ENCODE results near the gene TMIGD1.

The TMIGD1 gene, protein sequence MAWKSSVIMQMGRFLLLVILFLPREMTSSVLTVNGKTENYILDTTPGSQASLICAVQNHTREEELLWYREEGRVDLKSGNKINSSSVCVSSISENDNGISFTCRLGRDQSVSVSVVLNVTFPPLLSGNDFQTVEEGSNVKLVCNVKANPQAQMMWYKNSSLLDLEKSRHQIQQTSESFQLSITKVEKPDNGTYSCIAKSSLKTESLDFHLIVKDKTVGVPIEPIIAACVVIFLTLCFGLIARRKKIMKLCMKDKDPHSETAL

DNA sequence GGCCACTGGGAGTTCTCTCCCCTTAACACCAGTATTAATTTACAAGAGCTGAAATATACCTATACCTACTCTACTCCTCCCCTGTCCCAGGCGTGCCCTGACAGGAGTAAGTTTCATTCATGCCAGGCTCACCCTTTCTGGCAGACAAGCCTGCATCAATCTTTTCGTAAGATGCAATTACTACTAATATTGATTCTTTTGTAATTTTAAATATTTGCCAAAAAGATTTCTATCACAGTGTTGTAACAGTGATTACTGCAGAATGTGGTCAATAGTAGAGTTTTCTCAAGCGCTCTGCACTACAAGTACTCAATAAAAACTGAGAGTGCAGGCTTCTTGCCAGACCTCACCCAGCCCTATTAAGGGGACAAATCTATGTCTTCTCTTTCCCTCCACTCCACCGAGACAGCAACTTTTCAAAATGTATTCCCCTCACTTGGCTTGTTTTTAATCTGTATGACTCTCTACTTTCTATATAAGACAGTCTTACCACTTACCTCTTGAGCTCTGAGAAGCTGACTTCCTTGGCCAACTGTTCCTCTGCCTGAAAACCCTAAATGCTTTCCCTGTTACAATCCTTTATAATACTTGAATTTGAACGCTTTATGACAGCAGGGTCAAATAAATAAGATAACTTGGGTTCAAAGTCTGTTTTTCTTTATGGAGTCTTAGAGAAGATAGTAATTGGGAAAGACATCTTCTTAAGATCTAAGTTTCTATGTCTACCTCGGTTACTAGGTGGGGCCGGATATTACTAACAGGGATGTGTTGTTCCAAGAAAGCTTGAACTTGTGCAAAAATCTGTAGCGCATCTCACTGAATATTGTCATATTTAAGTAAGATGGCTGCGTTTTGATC lies at the start of gene TMIGD1:
Gene TMIGD1, minus strand, starts transcription at position 555 of the 858 bp plus-strand sequence. CDS start 1,924 bp downstream, outside the sequence.
- DNase-seq (ENCODE audit: low spot score) = no peak

DNA sequence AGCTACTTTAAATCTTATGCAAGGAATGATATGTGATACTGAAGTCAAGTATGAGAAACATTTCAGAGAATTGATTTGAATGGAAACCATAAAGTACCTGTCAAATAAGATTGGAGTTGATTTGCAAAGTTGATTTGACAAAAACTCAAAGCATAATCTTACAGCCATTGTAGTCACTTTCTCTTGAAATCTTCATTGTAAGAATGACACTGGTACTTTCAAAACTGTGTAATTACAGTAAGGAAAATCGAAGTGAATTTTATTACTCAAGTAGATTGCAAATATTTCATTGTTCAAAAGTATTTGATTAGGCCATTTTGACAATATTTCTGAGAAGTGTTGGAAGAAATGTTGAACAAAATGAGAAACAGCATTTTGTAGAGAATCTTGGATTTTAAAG lies 48.5 kb upstream of the TMIGD1 start:
- DNase-seq (ENCODE audit: low spot score) = no peak

DNA sequence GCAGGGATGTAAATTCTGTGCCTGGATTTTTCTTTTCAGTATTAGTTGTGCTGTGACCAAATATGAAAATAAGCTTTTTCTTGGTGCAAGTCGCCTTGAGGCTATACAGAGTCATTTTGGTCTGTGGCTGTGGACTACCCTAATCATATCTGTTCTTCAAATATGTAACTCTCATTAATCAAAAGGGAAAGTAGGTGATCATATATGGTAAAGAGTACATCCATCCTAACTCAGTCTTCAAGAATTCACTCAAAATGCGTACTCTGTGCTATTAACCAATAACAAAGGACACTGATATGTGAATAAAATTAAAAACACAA lies 47.4 kb upstream of the TMIGD1 start:
- DNase-seq (ENCODE audit: low spot score) = no peak

DNA sequence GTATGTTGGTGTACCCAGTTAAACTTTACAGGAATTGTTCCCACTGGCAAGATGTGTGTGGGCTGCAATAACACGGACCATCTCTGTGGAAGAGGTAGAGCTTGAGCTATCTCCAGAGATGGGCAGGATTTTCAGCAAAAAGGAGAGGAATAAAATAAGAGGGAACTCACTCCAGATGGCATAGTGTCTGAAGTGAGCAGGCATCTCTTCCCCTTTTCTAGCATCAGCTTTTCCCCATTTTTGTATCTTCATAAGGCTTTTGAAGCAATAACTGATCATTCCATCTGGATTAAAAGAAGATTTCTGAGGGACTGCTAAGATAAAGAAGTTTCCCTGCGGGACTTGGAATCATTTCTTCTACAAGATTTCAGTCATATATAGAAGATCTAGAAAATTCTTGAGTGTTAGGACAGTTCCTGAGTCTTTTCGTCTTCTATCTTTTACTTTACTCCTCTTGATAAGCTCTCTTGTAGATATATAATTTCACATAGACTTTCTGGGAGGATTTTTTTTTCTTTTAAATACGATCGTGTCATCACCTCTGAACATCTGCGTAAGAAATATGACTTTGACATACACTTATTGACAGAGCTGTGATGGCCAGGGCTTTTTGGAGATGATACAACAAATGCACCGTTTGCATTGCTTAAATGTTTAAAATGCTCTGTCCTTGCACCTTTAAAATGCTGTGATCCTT lies 46.9 kb upstream of the TMIGD1 start:
- peak; percentile 33 for DNase-seq (ENCODE audit: low spot score)

DNA sequence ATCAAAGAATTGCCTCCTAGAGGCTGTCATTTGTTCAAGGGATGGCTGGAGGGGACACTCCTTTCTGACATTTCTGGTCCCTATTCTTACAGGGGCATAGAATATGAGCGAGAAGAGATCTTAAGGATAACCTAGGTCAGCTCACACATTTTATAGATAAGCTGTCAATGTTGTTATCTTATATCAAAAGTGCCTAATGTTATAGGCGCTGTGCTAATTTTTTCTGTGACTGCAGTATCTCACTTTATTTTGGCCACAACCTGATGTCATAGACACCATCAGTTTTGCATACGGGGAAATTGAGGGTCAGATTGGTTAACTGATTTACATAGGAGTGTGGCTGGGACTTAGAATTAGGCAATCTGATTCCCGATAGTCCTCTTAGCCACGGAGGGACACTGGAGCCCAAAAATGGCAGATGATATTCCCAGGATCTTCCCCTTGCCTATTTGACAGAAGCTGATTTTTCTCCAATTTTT lies 46.1 kb upstream of the TMIGD1 start:
- peak; percentile 26 for DNase-seq (ENCODE audit: low spot score)

DNA sequence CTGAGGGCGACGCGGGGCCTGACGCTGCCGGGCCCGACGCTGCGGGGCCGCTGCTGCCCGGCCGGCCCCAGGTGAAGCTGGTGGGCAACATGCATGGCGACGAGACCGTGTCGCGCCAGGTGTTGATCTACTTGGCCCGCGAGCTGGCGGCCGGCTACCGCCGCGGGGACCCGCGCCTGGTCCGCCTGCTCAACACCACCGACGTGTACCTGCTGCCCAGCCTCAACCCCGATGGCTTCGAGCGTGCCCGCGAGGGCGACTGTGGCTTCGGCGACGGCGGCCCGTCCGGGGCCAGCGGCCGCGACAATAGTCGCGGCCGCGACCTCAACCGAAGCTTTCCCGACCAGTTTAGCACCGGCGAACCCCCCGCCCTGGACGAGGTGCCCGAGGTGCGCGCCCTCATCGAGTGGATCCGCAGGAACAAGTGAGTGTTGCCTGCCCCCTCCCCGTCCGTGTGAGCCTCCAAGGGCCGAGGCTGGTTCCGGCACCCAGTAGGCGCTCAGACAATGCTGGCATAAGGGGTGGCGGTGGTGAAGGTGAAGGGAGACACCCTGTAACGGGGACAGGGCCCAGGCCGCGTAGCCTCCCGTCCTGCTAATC lies 45.5 kb upstream of the TMIGD1 start:
- DNase-seq (ENCODE audit: low spot score) = peak; percentile 18

DNA sequence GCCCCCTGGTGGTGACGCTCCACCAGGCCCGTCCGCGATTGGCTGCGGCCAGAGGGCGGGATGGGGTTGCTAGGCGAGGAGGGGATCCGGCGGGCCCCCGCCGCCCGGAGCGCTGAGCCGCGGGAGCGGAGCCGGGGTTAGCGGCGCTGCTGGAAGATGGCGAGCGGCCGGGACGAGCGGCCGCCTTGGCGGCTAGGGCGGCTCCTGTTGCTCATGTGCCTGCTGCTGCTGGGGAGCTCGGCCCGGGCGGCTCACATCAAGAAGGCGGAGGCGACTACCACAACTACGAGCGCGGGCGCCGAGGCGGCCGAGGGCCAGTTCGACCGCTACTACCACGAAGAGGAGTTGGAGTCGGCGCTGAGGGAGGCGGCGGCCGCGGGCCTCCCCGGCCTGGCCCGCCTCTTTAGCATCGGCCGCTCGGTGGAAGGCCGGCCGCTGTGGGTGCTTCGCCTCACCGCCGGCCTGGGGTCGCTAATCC lies 45.0 kb upstream of the TMIGD1 start, which contains the start of gene CPD:
Gene CPD, plus strand, starts transcription at position 103 of the 478 bp plus-strand sequence. Its CDS starts 54 bp downstream, at position 157.
- peak; percentile 96 for DNase-seq (ENCODE audit: low spot score)

DNA sequence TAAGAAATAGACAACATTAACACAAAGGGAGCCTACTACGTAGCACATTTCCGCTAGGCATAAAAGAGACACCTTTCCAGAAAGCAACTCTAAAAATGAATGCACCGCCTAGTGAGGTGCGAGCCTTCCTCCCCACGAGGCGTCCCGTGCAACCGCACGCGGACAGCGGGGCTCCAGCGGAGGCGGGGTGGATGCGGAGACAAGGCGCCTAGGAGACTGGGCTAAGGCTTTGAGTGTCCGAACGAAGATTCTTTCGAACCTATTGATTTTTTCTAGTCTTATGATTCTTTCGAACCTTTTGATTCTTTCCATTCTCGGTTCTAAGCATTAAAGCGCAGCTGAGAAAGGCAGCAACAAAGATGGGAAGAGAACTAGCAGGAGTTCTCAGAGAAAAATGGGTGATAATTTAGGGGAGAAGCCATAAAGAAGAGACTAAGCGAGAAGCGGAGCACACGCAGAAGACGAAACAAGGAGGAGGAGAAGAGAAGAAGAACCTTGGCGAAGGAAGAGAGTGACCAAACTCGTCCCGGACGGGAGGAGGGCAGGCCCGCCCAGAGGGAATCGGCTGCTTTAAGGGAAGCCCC lies 44.5 kb upstream of the TMIGD1 start:
- peak; percentile 15 for DNase-seq (ENCODE audit: low spot score)

DNA sequence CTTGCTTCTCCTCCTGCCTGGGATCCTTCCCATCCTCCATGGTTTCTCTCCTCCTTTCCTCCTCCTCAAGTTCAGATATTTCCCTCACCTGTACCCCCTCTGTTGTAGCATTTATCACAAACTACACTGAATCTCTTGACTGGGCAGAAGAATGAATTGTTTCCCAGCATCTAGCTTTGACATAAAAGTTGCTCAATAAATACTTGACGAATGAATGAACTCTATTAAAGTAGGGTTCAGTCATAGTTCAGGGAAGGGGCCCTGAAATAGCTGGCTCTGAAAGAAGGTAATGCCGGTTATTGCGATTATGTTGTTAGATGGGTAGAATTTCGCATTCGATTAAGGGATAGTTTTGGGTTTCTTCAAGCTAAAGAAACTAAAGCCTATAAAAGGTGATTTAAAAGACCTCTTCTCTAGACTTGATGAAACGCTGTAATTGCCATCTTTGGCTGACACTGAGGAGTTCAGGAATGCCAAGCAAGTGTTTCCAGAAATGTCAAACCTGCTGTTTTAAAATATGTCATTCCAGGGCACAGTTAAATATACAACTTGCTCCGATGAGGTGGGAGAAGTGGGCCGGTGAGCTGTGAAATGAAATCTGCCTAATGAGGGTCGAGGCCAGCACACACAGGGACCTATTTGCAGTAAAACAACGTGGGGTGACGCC lies 43.9 kb upstream of the TMIGD1 start:
- DNase-seq (ENCODE audit: low spot score) = no peak

DNA sequence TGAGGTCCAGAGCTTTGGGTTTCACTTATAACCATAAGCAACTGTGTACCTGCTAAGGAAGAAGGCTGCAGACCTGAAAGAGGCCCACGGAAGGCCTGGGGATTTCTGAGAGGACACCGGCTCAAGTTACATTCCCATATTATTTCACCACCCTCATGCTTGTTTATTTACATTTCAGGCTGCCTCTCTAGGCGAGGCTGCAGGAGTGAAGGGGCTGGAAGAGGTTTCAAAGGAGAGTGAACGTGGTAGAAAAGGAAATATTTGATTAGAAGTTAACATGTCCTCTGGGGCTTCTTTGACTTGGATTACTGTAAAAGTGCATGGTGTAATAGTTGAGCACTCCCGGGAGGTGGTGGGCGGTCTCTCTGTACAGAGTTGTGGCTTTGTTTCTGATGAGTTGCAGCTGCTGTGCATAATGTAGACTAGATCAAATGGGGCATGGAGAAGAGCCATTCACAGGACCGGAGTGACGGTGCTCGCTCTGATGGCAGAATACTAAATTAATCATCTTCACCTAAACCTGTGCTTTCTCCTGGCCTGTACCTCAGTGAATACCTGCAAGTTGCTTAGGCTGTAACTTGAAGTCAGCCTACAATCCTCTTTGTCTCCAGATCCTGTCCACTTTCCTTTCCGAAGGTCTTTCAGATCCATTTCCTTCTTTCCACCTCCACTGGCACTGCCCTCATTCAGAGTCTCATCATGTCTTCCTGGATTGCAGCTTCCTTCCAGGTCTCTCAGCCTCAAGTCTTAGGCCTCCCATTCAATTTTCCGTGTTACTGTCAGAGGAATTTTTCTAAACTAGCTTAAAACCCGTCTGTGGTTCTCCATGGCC lies 43.0 kb upstream of the TMIGD1 start:
- no peak for DNase-seq (ENCODE audit: low spot score)

DNA sequence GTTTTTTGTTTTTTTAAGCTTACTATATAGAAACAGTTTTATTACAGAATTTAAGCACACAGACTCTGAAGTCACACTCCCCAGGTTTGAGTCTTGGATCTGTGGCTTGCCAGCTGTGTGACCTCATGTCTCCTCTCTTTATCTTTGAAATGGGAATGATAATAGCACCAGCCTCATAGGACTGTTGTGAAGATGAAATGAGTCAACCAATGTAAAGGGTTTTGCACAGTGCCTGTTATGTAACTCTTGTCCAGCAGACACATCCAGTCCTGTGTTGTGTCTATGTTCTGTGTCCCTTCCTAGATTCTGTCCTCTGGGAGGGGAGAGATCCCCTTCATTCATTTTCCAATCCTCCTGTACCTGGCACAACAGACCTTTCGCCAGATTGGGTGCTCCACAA lies 41.8 kb upstream of the TMIGD1 start:
- DNase-seq (ENCODE audit: low spot score) = no peak

DNA sequence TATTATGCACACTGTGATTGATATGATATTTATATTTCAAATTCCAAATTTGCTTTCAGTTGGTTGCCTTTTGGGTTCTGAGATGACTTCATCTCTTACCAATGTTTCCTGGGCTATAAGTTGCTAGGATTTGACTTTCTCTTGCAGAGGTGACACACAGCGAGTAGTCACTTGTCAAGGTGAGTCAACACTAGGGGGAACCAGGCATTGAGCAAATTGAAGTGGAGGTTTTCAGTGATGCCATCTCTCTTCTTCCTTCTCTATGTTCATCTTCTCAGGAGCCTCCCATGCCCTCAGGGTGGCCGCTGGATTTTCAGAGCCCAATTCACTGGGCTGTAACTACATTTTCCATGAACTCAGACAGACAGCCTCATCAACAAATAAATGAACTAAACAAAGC lies 38.9 kb upstream of the TMIGD1 start:
- DNase-seq (ENCODE audit: low spot score) = no peak

DNA sequence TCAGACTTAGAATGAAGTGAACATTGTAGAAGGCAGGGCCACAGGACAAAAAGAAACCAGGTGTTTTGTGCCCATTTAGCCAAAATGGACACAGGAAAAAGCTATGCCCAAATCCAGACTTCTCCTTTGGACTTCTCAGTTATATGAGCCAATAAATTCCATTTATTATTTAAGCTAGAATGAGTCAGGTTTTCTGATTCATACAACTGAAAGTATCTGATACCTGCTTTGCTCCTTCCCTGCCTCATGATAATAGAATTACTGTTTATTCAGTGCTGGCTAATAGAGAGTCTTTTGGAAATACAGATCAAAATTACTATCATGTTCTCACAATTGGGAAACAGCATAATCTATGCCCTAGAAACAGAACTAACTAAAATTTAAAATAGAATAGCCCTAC lies 36.1 kb upstream of the TMIGD1 start:
- no peak for DNase-seq (ENCODE audit: low spot score)

DNA sequence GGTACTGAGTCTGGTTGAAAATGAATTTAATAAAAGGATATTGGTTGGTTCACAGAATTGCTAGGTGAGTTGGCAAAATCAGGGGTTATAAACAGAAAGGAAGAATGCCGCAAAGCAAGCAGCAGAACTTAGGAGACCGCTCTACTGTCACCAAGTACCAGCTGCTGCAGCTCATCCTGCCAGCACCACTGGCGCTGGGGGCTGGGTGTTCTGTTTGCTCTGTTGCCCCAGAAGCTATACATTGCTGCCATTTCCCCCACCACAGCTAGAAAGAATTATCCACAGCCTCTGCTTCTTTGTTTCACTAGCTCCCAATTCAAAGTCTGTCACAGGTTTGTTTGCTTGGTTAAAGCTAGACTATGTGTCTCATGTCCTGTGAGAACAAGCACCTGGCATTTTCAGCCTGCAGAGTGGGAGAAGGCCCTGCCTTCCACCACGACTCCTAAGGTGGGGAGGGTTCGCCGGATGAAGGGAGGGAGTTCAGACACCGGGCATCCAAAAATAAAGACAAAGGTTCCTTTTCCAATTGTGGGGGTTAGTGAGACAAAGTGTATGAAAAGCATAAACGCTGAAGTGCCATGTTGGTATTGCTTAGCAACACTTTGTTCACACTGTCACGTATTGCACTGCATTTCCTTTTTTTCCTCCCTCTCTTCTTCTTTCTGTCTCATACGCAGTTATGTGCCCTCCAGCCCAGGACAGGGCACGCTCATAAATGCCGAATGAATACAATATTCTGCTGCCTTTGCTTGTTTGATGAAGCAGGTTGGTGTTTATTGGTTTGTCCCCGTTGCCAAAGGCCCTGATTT lies 35.3 kb upstream of the TMIGD1 start:
- no peak for DNase-seq (ENCODE audit: low spot score)

DNA sequence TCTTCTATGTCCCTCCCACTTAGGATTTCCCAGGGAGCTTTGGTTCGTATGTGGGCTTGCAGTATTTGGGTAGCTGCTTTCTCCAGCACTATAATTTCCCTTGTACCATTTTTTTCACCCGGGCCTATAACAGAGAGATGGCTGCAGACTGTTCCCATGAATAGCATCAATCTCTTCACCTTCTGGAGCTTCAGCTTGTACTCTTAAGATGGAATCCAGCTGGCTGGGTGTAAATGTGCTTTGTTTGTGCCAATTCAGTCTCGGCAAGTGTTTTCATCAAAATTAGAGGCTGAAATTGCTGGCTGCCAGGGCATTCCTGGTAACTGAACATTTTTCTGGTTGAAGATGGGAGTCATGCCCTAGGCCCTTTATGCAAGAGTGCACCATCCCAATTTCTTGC lies 32.7 kb upstream of the TMIGD1 start:
- no peak for DNase-seq (ENCODE audit: low spot score)

DNA sequence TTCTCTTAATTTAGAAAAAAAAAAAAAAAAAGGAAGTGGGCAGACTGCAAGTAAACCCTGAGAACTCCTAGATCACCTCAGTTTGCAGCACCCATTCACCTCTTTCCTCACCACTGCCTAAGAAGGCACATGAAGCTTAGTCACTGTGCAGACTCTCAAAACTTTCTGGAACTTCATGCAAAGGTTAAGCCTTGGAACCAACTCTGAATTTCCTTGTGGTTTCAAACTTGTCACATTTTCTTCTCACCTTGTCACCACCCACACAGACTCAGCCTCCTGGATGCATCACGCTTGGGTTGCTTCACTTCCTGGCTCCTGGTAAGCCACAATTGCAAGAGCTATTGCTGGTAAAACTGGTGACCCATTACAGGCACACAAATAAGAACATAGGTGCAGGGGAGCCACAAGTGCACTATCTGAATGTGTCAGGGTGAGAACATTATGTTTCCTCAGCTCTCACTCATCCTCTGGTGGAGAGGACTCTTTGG lies 29.9 kb upstream of the TMIGD1 start:
- DNase-seq (ENCODE audit: low spot score) = no peak

DNA sequence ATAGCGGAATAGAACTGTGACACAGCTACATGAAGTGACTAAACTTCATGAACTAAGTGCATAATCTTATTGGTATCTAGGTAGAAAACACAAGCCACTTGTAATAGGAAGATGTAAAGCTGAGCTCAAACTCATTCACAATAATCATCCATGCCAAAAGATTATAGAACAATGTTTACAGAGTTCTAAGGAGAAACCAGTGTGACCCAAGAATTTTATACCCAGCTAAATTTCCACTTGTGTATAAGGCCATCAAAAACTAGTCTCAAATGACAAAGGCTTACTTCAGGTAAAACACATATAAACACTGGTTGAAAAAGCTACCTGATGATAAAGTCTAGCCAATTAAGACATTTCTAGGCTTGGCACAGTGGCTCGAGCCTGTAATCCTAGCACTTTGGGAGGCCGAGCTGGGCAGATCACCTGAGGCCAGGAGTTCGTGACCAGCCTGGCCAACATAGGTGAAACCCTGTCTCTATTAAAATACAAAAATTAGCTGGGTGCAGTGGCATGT lies 28.0 kb upstream of the TMIGD1 start:
- no peak for DNase-seq (ENCODE audit: low spot score)

DNA sequence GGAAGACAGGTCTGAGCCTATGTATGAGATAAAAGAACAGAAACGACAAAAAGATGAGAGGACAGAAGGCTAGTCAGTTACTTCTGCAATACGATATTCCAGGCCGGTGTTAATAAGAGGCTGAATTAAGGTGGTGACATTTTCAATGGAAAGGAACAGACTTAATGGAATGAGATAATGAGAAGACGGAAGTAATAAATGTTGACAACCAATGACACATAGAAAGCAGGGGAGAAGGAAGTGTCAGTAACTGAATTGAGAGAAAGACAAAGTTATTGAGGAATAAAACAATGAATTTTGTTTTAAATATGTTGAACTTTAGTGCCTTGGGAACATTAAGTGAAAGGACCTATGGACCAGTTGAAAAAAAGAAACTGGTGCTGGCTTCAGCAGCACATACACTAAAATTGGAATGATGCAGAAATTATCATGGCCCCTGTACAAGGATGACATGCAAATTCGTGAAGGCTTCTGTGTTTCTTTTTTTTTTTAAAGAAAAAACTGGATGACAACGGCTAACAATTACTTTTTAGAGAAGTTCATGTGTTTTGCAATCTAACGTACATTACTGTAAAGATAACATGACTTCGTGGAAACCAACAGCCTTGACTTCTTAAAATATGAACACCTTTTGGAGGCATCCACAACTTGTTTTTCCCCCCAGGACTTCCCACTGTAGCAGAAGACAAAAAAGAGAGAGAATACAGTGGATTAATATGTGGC lies 26.4 kb upstream of the TMIGD1 start:
- DNase-seq (ENCODE audit: low spot score) = no peak

Measured in cerebellar cortex (tissue), 1 donor.